Gastroesophageal sphincter (tissue), 4 donors: ENCODE measurements around the gene SNRNP70. TPM values are rescaled to one million over a fixed set of nuclear protein-coding genes. Genes with fewer than 3 reads are reported as not detected.

Source experiments
- ATAC-seq: fragments of 150-250 bp; one replicate; pipeline ENCODE4 v1.9.1; 2016; ENCODE audit warnings: mild to moderate bottlenecking, moderate library complexity
- H3K27ac ChIP-seq, 4 donors: fragments of 200-600 bp; sonication (generic) in 3 of 4; 1 replicate in 3 of 4; 2 replicates in 1 of 4; pipeline ENCODE4 v1.5.1; 2016 to 2019
- H3K27me3 ChIP-seq: fragments of 200-600 bp; sonication (generic); one replicate; pipeline ENCODE4 v1.5.1; 2019
- H3K36me3 ChIP-seq, 2 donors: fragments of 200-600 bp; sonication (generic); one replicate each; pipeline ENCODE4 v1.5.1; 2019; ENCODE audit warnings: control low read depth in 1 of 2
- H3K4me1 ChIP-seq, 3 donors: fragments of 200-600 bp; sonication (generic); 1 replicate in 2 of 3; 2 replicates in 1 of 3; pipeline ENCODE4 v1.5.1; 2016 to 2019; ENCODE audit warnings: control low read depth in 2 of 3
- H3K4me3 ChIP-seq, 2 donors: fragments of 200-600 bp; sonication (generic); one replicate each; pipeline ENCODE4 v1.5.1; 2019; ENCODE audit warnings: mild to moderate bottlenecking in 1 of 2, moderate library complexity in 1 of 2
- H3K9me3 ChIP-seq, 3 donors: fragments of 200-600 bp; sonication (generic); one replicate each; pipeline ENCODE4 v1.5.1; 2017 to 2019; ENCODE audit warnings: control low read depth in 2 of 3
- EP300 ChIP-seq: sonication (generic); formaldehyde crosslinking; IDR thresholded peaks from one replicate; pipeline ENCODE4 v1.6.1; 2017; ENCODE audit warnings: antibody characterized with exemption, mild to moderate bottlenecking
- POLR2A ChIP-seq, 2 donors: fragments of 450-650 bp; IDR thresholded peaks; one replicate each; pipeline ENCODE4 v1.6.1; 2017; ENCODE audit warnings: antibody characterized with exemption in 2 of 2, mild to moderate bottlenecking in 2 of 2, moderate library complexity in 1 of 2
- POLR2AphosphoS5 ChIP-seq: sonication (generic); formaldehyde crosslinking; IDR thresholded peaks from one replicate; pipeline ENCODE4 v1.6.1; 2017; ENCODE audit warnings: antibody characterized with exemption
- WGBS, 2 donors: methylation state at CpG; one replicate each; pipeline ENCODE4 v1.1.5; 2018; ENCODE audit warnings: low coverage in 1 of 2; 5-methylcytosine and 5-hydroxymethylcytosine counted together
- total RNA-seq, 4 donors: library from RNA; depleted of rRNA; stranded (reverse); fragments of >200 nt; gene quantifications; one replicate each; pipeline ENCODE4 v1.1.0, GENCODE V29; 2016
- TF ChIP-seq, protein P1 (sequence below), 4 experiments: fragments of 200-600 bp in 2 of 4; fragments of 450-650 bp in 2 of 4; sonication (generic) in 1 of 4; IDR thresholded peaks; one replicate each; pipeline ENCODE4 v1.5.1; 2017 to 2019; ENCODE audit warnings: antibody characterized with exemption in 4 of 4, mild to moderate bottlenecking in 2 of 4, moderate library complexity in 2 of 4

Gene SNRNP70
- total RNA-seq, 4 donors from 2014 or later: 77.4 to 323 (median 192) TPM

DNA sequence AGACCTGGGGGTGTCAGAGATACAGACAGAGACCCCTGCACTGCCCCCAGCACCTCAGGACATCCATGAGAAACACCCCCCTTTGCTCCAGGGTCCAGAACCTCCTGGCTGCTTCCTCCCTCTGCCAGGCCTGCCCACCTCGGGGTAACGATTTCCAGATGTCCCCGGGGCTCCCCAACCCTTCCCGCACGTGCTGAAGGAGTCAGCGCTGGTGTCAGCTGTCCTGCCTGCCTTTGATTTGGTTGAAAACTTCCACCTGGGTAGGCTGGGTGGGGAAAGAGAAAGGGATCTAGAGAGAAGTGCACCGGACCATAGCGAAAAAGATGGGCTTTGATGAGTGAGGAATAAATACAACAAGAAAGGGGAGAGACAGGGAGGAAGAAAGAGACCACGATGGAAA is 26.2 kb upstream of the SNRNP70 start:
- no peaks in the 10 kb centered on the region for H3K36me3 ChIP-seq
- H3K27me3 ChIP-seq: peaks cover 63% of the 10 kb centered on the region
- peaks cover 0 to 25% (median 16%) of the 10 kb centered on the region in 3 donors for H3K4me1 ChIP-seq
- no peak overlapping the region for H3K4me3 ChIP-seq
- H3K27ac ChIP-seq: no peak overlapping the region
- no peak for ATAC-seq
- WGBS, 2 donors: 32% methylated on average over 3 of the region's 9 CpGs; no CpG with 5 or more reads in 1 of the 2 donors
- TF ChIP-seq POLR2A (IDR thresholded peaks at IDR 0.05) (no peak), EP300 (no peak), POLR2AphosphoS5 (no peak)
- TF ChIP-seq, protein P1, sequence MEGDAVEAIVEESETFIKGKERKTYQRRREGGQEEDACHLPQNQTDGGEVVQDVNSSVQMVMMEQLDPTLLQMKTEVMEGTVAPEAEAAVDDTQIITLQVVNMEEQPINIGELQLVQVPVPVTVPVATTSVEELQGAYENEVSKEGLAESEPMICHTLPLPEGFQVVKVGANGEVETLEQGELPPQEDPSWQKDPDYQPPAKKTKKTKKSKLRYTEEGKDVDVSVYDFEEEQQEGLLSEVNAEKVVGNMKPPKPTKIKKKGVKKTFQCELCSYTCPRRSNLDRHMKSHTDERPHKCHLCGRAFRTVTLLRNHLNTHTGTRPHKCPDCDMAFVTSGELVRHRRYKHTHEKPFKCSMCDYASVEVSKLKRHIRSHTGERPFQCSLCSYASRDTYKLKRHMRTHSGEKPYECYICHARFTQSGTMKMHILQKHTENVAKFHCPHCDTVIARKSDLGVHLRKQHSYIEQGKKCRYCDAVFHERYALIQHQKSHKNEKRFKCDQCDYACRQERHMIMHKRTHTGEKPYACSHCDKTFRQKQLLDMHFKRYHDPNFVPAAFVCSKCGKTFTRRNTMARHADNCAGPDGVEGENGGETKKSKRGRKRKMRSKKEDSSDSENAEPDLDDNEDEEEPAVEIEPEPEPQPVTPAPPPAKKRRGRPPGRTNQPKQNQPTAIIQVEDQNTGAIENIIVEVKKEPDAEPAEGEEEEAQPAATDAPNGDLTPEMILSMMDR (IDR thresholded peaks at IDR 0.05): no peak
- no peaks in the 10 kb centered on the region for H3K9me3 ChIP-seq

DNA sequence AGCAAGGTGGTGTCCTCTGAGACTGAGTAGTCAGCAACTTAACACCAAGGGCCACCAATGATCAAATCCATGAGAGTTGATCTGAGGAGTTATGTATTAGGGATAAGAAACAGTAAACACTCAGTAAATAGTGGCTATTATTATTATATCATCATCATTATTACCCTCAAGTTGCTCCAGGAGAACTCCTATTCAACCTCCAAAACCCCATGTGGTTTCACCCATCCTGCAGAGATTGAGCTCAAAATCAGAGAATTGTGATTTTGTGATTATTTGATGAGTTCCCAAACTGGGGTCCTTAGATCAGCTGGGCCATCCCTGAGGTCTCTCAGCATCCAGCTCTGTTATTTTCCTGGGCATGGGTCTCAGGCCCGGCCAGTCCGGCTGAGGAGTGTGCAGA is 24.3 kb upstream of the SNRNP70 start:
- TF ChIP-seq POLR2AphosphoS5: no peak
- TF ChIP-seq, protein P1 (IDR thresholded peaks at IDR 0.05): no peak
- TF ChIP-seq POLR2A (IDR thresholded peaks at IDR 0.05): no peak
- TF ChIP-seq EP300: no peak
- no CpG with 5 or more reads among the region's 2 CpGs for WGBS, 2 donors
- Histone ChIP-seq H3K4me1 (peaks cover 0 to 33% (median 22%) of the 10 kb centered on the region in 3 donors), H3K27me3 (peaks cover 83% of the 10 kb centered on the region), H3K36me3 (no peaks in the 10 kb centered on the region), H3K4me3 (no peak overlapping the region), H3K27ac (no peak overlapping the region), H3K9me3 (no peaks in the 10 kb centered on the region)
- no peak for ATAC-seq

DNA sequence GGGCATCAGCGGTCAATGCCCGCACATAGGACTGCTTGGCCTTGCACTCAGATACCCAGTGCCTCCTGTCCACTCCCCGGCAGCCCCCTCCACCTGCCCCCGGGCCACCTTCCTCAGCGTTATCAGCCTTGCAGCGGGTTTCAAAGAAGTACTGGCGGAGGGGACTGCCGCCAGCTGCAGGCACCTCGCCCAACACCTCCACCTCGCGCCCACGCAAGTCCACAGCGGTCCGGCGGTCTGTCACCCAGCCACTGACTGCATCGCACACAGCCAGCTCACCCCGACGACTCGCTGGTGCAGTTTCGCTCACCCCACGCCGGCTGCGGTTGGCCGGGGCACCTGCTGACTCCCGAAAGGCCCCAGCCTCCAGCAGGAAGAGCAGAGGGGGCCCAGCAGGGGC is 23.8 kb upstream of the SNRNP70 start:
- H3K36me3 ChIP-seq: no peaks in the 10 kb centered on the region
- H3K9me3 ChIP-seq: no peaks in the 10 kb centered on the region
- no peak overlapping the region for H3K27ac ChIP-seq
- peaks cover 87% of the 10 kb centered on the region for H3K27me3 ChIP-seq
- H3K4me3 ChIP-seq: no peak overlapping the region
- no peak for TF ChIP-seq EP300
- no peak for TF ChIP-seq POLR2AphosphoS5
- no peak for TF ChIP-seq POLR2A (IDR thresholded peaks at IDR 0.05)
- TF ChIP-seq, protein P1 (IDR thresholded peaks at IDR 0.05): no peak
- H3K4me1 ChIP-seq: peaks cover 0 to 28% (median 22%) of the 10 kb centered on the region in 3 donors
- 80% methylated on average over 1 of the region's 25 CpGs; no CpG with 5 or more reads in 1 of the 2 donors for WGBS, 2 donors
- no peak for ATAC-seq

DNA sequence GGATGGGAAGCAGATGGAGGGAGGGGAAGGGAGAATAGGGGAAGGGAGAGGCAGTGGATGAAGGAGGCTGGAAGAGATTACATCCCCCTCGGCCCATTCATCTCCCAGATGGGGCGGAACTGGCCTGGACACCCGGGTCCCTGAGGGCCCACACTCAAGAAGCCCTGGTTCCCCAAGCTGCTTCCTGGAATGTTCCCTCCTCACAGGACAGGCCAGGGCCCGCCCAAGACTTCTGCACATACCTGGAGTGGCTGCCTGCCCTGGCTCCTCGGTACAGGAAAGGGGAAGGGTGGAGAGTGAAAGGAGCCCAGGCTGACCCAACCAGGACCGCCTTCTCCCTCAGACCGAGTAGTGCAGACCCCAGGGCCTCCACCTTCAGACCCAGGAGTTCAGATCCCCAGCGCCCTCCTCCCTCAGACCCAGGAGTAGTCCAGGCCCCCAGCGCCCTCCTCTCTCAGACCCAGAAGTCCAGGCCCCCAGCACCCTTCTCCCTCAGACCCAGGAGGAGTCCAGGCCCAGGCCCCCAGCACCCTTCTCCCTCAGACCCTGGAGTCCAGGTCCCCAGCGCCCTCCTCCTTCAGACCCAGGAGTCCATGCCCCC is 21.1 kb upstream of the SNRNP70 start:
- Histone ChIP-seq H3K9me3 (no peaks in the 10 kb centered on the region), H3K4me3 (no peak overlapping the region), H3K4me1 (peaks cover 0 to 11% (median 6%) of the 10 kb centered on the region in 3 donors), H3K27ac (no peak overlapping the region), H3K36me3 (no peaks in the 10 kb centered on the region), H3K27me3 (peaks cover 87% of the 10 kb centered on the region)
- WGBS, 2 donors: 52% methylated on average over 4 of the region's 10 CpGs; no CpG with 5 or more reads in 1 of the 2 donors
- no peak for ATAC-seq
- TF ChIP-seq POLR2A (IDR thresholded peaks at IDR 0.05) (no peak), POLR2AphosphoS5 (no peak), EP300 (no peak)
- TF ChIP-seq, protein P1 (IDR thresholded peaks at IDR 0.05): no peak
